ENCODE measurements around the gene CCR5AS.

The CCR5AS gene

GRCh38 chr3:46449755-46450552 lies 43.1 kb upstream of the CCR5AS start:
- H2AFZ ChIP-seq (ENCODE audit: low read depth, low read length), result no peak overlapping the region

GRCh38 chr3:46448721-46449120 lies 41.9 kb upstream of the CCR5AS start:
- no peaks in the 10 kb centered on the region for H3K9me2 ChIP-seq (ENCODE audit: insufficient read depth, low read length)
- no peaks in the 10 kb centered on the region for H3K9me3 ChIP-seq (ENCODE audit: low read length)
- H3K27me3 ChIP-seq (ENCODE audit: insufficient read depth, low read depth, low read length), result no peaks in the 10 kb centered on the region
- TF ChIP-seq, protein P1, sequence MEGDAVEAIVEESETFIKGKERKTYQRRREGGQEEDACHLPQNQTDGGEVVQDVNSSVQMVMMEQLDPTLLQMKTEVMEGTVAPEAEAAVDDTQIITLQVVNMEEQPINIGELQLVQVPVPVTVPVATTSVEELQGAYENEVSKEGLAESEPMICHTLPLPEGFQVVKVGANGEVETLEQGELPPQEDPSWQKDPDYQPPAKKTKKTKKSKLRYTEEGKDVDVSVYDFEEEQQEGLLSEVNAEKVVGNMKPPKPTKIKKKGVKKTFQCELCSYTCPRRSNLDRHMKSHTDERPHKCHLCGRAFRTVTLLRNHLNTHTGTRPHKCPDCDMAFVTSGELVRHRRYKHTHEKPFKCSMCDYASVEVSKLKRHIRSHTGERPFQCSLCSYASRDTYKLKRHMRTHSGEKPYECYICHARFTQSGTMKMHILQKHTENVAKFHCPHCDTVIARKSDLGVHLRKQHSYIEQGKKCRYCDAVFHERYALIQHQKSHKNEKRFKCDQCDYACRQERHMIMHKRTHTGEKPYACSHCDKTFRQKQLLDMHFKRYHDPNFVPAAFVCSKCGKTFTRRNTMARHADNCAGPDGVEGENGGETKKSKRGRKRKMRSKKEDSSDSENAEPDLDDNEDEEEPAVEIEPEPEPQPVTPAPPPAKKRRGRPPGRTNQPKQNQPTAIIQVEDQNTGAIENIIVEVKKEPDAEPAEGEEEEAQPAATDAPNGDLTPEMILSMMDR (IDR thresholded peaks at IDR 0.05; ENCODE audit: poor library complexity, severe bottlenecking), result no peak
- TF ChIP-seq EZH2 (IDR thresholded peaks at IDR 0.05; ENCODE audit: borderline replicate concordance, insufficient read depth, low read length, poor library complexity, severe bottlenecking) (no peak), TAF1 (IDR thresholded peaks at IDR 0.05; ENCODE audit: low read depth) (no peak)
- H4K20me1 ChIP-seq (ENCODE audit: insufficient read depth), result no peaks in the 10 kb centered on the region
- H3K27ac ChIP-seq (ENCODE audit: low read length), result no peak overlapping the region
- no peak overlapping the region for H3K4me3 ChIP-seq (ENCODE audit: low read length)
- H3K4me2 ChIP-seq (ENCODE audit: low read length), result no peak overlapping the region
- no peaks in the 10 kb centered on the region for H3K36me3 ChIP-seq (ENCODE audit: insufficient read depth, low read length)
- H3K79me2 ChIP-seq (replicated peaks; ENCODE audit: insufficient read depth, low read length), result no peaks in the 10 kb centered on the region
- H3K9ac ChIP-seq (ENCODE audit: low read length), result no peak overlapping the region
- no peaks in the 10 kb centered on the region for H3F3A ChIP-seq (ENCODE audit: insufficient read depth, low read length, poor library complexity, severe bottlenecking)
- no peak overlapping the region for H2AFZ ChIP-seq (ENCODE audit: low read depth, low read length)

More at GRCh38 chr3:46449755-46450552, 43.1 kb upstream of the CCR5AS start:
- no peaks in the 10 kb centered on the region for H3F3A ChIP-seq (ENCODE audit: insufficient read depth, low read length, poor library complexity, severe bottlenecking)
- H3K27ac ChIP-seq (ENCODE audit: low read length), result no peak overlapping the region
- no peaks in the 10 kb centered on the region for H3K9me2 ChIP-seq (ENCODE audit: insufficient read depth, low read length)
- H3K9ac ChIP-seq (ENCODE audit: low read length), result no peak overlapping the region
- H4K20me1 ChIP-seq (ENCODE audit: insufficient read depth), result no peaks in the 10 kb centered on the region
- no peaks in the 10 kb centered on the region for H3K79me2 ChIP-seq (replicated peaks; ENCODE audit: insufficient read depth, low read length)
- no peak overlapping the region for H3K4me2 ChIP-seq (ENCODE audit: low read length)
- no peak for TF ChIP-seq TAF1 (IDR thresholded peaks at IDR 0.05; ENCODE audit: low read depth)
- no peak for TF ChIP-seq POLR2AphosphoS5 (IDR thresholded peaks at IDR 0.05)
- TF ChIP-seq, protein P1 (IDR thresholded peaks at IDR 0.05; ENCODE audit: poor library complexity, severe bottlenecking), result no peak
- no peak for TF ChIP-seq REST (IDR thresholded peaks at IDR 0.05; ENCODE audit: borderline replicate concordance)
- TF ChIP-seq RAD21 (conservative IDR thresholded peaks at IDR 0.05), result no peak
- TF ChIP-seq EZH2 (IDR thresholded peaks at IDR 0.05; ENCODE audit: borderline replicate concordance, insufficient read depth, low read length, poor library complexity, severe bottlenecking), result no peak
- no peak for TF ChIP-seq EP300 (conservative IDR thresholded peaks at IDR 0.05; ENCODE audit: poor library complexity, severe bottlenecking)
- TF ChIP-seq SMC3 (conservative IDR thresholded peaks at IDR 0.05; ENCODE audit: poor library complexity), result no peak
- no peak for TF ChIP-seq MXI1 (conservative IDR thresholded peaks at IDR 0.05; ENCODE audit: poor library complexity, severe bottlenecking)
- H3K36me3 ChIP-seq (ENCODE audit: insufficient read depth, low read length), result no peaks in the 10 kb centered on the region
- no peak overlapping the region for H3K4me3 ChIP-seq (ENCODE audit: low read length)
- no peaks in the 10 kb centered on the region for H3K9me3 ChIP-seq (ENCODE audit: low read length)
- H3K27me3 ChIP-seq (ENCODE audit: insufficient read depth, low read depth, low read length), result no peaks in the 10 kb centered on the region
